Hepatocyte (in vitro differentiated cells): Measurements from ENCODE around the gene COL7A1. TPM values are rescaled to one million over a fixed set of nuclear protein-coding genes. Genes with fewer than 3 reads are reported as not detected.

Experiments used
- DNase-seq: peaks from one replicate; pipeline ENCODE4 v3.0.0-alpha.2; 2016; ENCODE audit warnings: low spot score
- H2AFZ ChIP-seq: fragments of 200-600 bp; sonication (generic); 2 replicates; pipeline ENCODE4 v1.6.0; 2016; ENCODE audit warnings: antibody characterized with exemption, mild to moderate bottlenecking
- H3K27ac ChIP-seq: fragments of 200-600 bp; sonication (generic); 2 replicates; pipeline ENCODE4 v1.5.1; 2016; ENCODE audit warnings: mild to moderate bottlenecking
- H3K27me3 ChIP-seq: fragments of 200-600 bp; sonication (generic); 2 replicates; pipeline ENCODE4 v1.6.1; 2016
- H3K36me3 ChIP-seq: fragments of 200-600 bp; sonication (generic); replicated peaks from 2 replicates; pipeline ENCODE4 v1.5.1; 2016; ENCODE audit warnings: low read depth; ENCODE audit not compliant: insufficient read depth
- H3K4me1 ChIP-seq: fragments of 200-600 bp; sonication (generic); 2 replicates; pipeline ENCODE4 v1.5.1; 2016; ENCODE audit warnings: mild to moderate bottlenecking, moderate library complexity; ENCODE audit not compliant: insufficient read depth
- H3K4me2 ChIP-seq: fragments of 200-600 bp; sonication (generic); 2 replicates; pipeline ENCODE4 v1.6.0; 2016
- H3K4me3 ChIP-seq: fragments of 200-600 bp; sonication (generic); 2 replicates; pipeline ENCODE4 v1.5.1; 2016; ENCODE audit warnings: mild to moderate bottlenecking
- H3K79me2 ChIP-seq: fragments of 200-600 bp; sonication (generic); 2 replicates; pipeline ENCODE4 v1.6.0; 2017; ENCODE audit warnings: mild to moderate bottlenecking
- H3K9me2 ChIP-seq: fragments of 200-600 bp; sonication (generic); replicated peaks from 2 replicates; pipeline ENCODE4 v1.6.0; 2017; ENCODE audit warnings: mild to moderate bottlenecking; ENCODE audit not compliant: insufficient read depth
- H3K9me3 ChIP-seq: fragments of 200-600 bp; sonication (generic); 2 replicates; pipeline ENCODE4 v1.5.1; 2016; ENCODE audit warnings: low read depth, mild to moderate bottlenecking
- H4K20me1 ChIP-seq: fragments of 200-600 bp; sonication (generic); 2 replicates; pipeline ENCODE4 v1.6.0; 2016; ENCODE audit warnings: mild to moderate bottlenecking; ENCODE audit not compliant: insufficient read depth, poor library complexity, severe bottlenecking
- CTCF ChIP-seq: fragments of 200-600 bp; sonication (generic); IDR thresholded peaks from 2 replicates; pipeline ENCODE4 v1.5.1; 2016; ENCODE audit warnings: antibody characterized with exemption, mild to moderate bottlenecking; ENCODE audit not compliant: poor library complexity
- EZH2 ChIP-seq: fragments of 200-600 bp; sonication (generic); IDR thresholded peaks from 2 replicates; pipeline ENCODE4 v1.6.1; 2016; ENCODE audit warnings: antibody characterized with exemption, mild to moderate bottlenecking, borderline replicate concordance
- EZH2phosphoT487 ChIP-seq: fragments of 200-600 bp; sonication (generic); IDR thresholded peaks from one replicate; pipeline ENCODE4 v1.6.1; 2018; ENCODE audit warnings: antibody characterized with exemption, mild to moderate bottlenecking, low read depth, moderate library complexity; ENCODE audit not compliant: unreplicated experiment, severe bottlenecking
- WGBS: methylation state at CpG from one replicate; pipeline ENCODE4 v1.1.6; 2016; ENCODE audit warnings: low lambda C conversion rate; ENCODE audit errors: missing lambda C conversion rate; 5-methylcytosine and 5-hydroxymethylcytosine counted together
- polyA plus RNA-seq: library from polyadenylated mRNA; unstranded; fragments of >200 nt; fragmentation: Nextera tagmentation; extraction: Ambion mirVana; gene quantifications from 2 replicates; pipeline ENCODE4 v1.2.1, GENCODE V29; 2016
- total RNA-seq: library from RNA; depleted of rRNA; stranded (reverse); fragments of >200 nt; gene quantifications from 2 replicates; pipeline ENCODE4 v1.2.3, GENCODE V29; 2014

Gene COL7A1
- total and polyA plus RNA-seq, 2 experiments from 2014 or later = 17.4 to 19.6 TPM

DNA sequence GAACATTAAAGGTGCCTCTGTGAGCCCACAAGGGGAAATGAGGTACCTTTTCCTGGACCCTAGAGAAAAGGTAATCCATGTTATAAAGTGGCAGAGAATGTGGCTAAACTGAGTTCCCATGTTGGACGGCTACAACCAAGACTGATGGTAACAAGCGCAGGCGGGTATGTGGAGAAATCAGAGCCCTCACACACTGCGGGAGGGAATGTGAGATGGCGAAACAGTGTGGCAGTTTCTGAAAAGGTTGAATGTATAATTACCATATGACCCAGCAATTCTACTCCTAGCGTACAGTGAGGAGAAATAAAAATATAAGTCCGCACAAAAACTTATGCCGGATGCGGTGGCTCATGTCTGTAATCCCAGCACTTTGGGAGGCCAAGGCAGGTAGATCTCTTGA is 67.1 kb downstream of the COL7A1 start:
- no peak overlapping the region for H3K27ac ChIP-seq
- H3K4me1 ChIP-seq = no peaks in the 10 kb centered on the region
- H4K20me1 ChIP-seq = no peaks in the 10 kb centered on the region
- H3K4me3 ChIP-seq = no peak overlapping the region
- no peaks in the 10 kb centered on the region for H3K9me3 ChIP-seq
- H3K4me2 ChIP-seq = no peak overlapping the region
- no peaks in the 10 kb centered on the region for H3K36me3 ChIP-seq
- no peak for DNase-seq
- H3K79me2 ChIP-seq = no peaks in the 10 kb centered on the region
- no peaks in the 10 kb centered on the region for H3K9me2 ChIP-seq
- H2AFZ ChIP-seq = no peak overlapping the region
- H3K27me3 ChIP-seq = no peaks in the 10 kb centered on the region
- WGBS = 97% methylated on average over 9 of the region's 9 CpGs
- no peak for TF ChIP-seq EZH2
- TF ChIP-seq EZH2phosphoT487 = no peak
- no peak for TF ChIP-seq CTCF

DNA sequence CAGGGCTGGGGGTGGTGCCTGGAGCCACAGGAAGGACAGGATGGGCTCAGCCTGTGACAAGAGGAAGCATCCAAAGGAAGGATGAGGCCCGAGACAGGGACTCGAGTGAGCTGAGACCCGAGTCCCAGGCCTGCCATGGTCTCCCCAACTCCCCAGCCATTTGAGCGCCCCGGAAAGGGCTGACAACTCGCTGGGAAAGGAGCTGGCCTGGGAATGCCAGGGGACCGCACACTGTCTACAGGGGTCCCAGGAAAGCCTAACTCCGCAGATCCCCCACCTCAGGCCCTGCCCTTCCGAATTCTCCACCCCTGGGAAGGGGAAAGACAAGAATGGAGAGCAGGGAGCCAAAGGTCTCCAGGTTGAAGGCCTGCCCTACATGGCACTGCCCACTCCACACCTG is 70.2 kb downstream of the COL7A1 start:
- Histone ChIP-seq H4K20me1 (no peaks in the 10 kb centered on the region), H3K79me2 (no peaks in the 10 kb centered on the region), H3K4me2 (no peak overlapping the region), H3K4me1 (no peaks in the 10 kb centered on the region), H3K36me3 (no peaks in the 10 kb centered on the region), H2AFZ (no peak overlapping the region), H3K9me3 (no peaks in the 10 kb centered on the region), H3K4me3 (no peak overlapping the region), H3K27ac (no peak overlapping the region), H3K9me2 (no peaks in the 10 kb centered on the region), H3K27me3 (no peaks in the 10 kb centered on the region)
- TF ChIP-seq CTCF (no peak), EZH2 (no peak), EZH2phosphoT487 (no peak)
- 95% methylated on average over 9 of the region's 9 CpGs for WGBS
- DNase-seq = no peak

DNA sequence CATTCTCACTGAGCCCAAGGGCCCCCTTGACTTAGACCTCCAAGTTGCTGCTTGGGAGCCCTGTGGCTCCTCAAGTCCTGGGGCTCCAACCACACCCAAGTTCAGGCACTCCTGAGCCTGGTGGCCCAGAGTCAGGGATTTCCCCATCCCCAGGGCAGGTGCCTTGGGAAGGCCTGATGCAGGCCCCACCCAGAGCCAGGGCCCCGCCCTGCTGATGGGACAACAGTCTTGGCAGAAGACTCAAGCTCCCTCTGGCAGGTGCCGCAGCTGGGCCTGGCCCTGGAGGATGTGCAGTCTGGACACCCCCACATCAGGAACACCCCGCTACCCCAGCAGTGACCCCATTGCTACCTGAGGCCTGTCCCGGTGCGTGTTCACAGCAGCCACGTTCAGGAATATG is 73.5 kb downstream of the COL7A1 start:
- no peak overlapping the region for H3K4me2 ChIP-seq
- H3K4me3 ChIP-seq = no peak overlapping the region
- no peak overlapping the region for H3K27ac ChIP-seq
- no peak for DNase-seq
- no peaks in the 10 kb centered on the region for H3K4me1 ChIP-seq
- no peaks in the 10 kb centered on the region for H3K79me2 ChIP-seq
- no peak overlapping the region for H2AFZ ChIP-seq
- no peaks in the 10 kb centered on the region for H3K27me3 ChIP-seq
- 97% methylated on average over 5 of the region's 6 CpGs for WGBS
- H3K9me2 ChIP-seq = no peaks in the 10 kb centered on the region
- no peaks in the 10 kb centered on the region for H3K9me3 ChIP-seq
- TF ChIP-seq CTCF = no peak
- TF ChIP-seq EZH2 = no peak
- no peak for TF ChIP-seq EZH2phosphoT487
- H3K36me3 ChIP-seq = no peaks in the 10 kb centered on the region
- no peaks in the 10 kb centered on the region for H4K20me1 ChIP-seq

- H2AFZ ChIP-seq = no peak overlapping the region
- no peak overlapping the region for H3K27ac ChIP-seq
- no peak overlapping the region for H3K4me3 ChIP-seq
- no peaks in the 10 kb centered on the region for H3K9me2 ChIP-seq
- H3K79me2 ChIP-seq = no peaks in the 10 kb centered on the region
- H3K27me3 ChIP-seq = no peaks in the 10 kb centered on the region
- no peaks in the 10 kb centered on the region for H3K9me3 ChIP-seq
- no peaks in the 10 kb centered on the region for H4K20me1 ChIP-seq
- H3K36me3 ChIP-seq = no peaks in the 10 kb centered on the region
- no peak for TF ChIP-seq EZH2phosphoT487
- TF ChIP-seq EZH2 = no peak
- no peak for TF ChIP-seq CTCF
- no peak for DNase-seq
- H3K4me1 ChIP-seq = no peaks in the 10 kb centered on the region
- no peak overlapping the region for H3K4me2 ChIP-seq
- WGBS = 96% methylated on average over 9 of the region's 9 CpGs
Observed at GRCh38 chr3:48519277-48519643, 75.9 kb downstream of the COL7A1 start.
